ENCODE results near the gene KANSL1. TPM values are rescaled to one million over a fixed set of nuclear protein-coding genes. Genes with fewer than 3 reads are reported as not detected.

KANSL1 gene
- total and polyA plus RNA-seq, 2 experiments from 2014 or later: 12.2 to 38.2 TPM

DNA sequence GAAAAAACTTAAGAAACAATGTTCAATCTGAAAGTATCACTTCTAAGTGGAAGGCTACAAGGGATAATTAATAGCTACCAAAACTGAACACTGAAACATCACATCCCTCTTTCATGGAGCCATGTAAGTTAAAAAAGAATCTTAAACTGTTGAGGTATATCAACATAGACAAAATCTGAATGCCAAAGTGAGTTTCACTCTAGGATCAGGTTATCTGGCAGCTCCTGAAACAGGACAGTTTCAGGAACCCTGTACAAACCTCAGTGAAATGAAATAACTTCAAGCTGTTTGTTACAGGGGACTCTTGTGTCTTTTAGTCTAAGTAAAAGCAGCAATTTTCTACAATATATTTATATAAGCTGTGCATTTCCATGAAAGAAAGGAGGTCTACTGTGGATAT is 73.2 kb downstream of the KANSL1 start:
- Histone ChIP-seq H4K20me1 (ENCODE audit: insufficient read depth) (peaks cover 35% of the 10 kb centered on the region), H3K9ac (no peak overlapping the region), H3K27me3 (replicated peaks; ENCODE audit: insufficient read depth) (no peaks in the 10 kb centered on the region), H3K4me3 (no peak overlapping the region), H3K36me3 (ENCODE audit: low read depth) (no peaks in the 10 kb centered on the region), H2AFZ (no peak overlapping the region), H3K79me2 (ENCODE audit: insufficient read depth) (peaks cover 98% of the 10 kb centered on the region), H3K9me3 (ENCODE audit: low read depth) (no peaks in the 10 kb centered on the region), H3F3A (ENCODE audit: insufficient read depth) (peaks cover 8% of the 10 kb centered on the region; the same call in 1 of the 2 replicates), H3K4me1 (ENCODE audit: insufficient read depth) (peaks cover 15% of the 10 kb centered on the region), H3K27ac (no peak overlapping the region), H3K9me2 (ENCODE audit: insufficient read depth) (no peaks in the 10 kb centered on the region), H3K4me2 (ENCODE audit: unreplicated experiment) (no peak overlapping the region)
- in situ Hi-C loops (cut with MboI): no loop called here
- TF ChIP-seq EZH2phosphoT487 (IDR thresholded peaks at IDR 0.05; ENCODE audit: insufficient read depth, low read depth) (no peak), EZH2 (IDR thresholded peaks at IDR 0.05; ENCODE audit: insufficient read depth, poor library complexity, severe bottlenecking) (no peak)
- DNase-seq: no peak

DNA sequence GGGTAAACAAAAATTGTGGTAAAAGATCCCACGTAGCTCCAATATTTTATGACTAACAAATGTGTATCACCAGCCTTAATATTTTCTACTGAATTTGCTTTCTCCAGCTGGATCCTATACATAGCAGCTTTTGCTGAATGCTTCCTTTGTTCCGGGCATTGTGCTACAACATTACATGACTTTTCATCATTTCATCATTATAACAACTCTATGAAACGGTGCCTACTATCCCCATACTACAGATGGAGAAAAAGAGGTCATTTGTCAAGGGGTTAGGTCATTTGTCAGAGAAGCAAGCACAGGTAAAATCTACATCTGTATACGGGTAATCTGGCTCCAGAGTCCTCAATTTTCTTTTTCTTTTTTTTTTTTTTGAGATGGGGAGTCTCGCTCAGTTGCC is 74.3 kb downstream of the KANSL1 start:
- H4K20me1 ChIP-seq (ENCODE audit: insufficient read depth): peaks cover 39% of the 10 kb centered on the region

DNA sequence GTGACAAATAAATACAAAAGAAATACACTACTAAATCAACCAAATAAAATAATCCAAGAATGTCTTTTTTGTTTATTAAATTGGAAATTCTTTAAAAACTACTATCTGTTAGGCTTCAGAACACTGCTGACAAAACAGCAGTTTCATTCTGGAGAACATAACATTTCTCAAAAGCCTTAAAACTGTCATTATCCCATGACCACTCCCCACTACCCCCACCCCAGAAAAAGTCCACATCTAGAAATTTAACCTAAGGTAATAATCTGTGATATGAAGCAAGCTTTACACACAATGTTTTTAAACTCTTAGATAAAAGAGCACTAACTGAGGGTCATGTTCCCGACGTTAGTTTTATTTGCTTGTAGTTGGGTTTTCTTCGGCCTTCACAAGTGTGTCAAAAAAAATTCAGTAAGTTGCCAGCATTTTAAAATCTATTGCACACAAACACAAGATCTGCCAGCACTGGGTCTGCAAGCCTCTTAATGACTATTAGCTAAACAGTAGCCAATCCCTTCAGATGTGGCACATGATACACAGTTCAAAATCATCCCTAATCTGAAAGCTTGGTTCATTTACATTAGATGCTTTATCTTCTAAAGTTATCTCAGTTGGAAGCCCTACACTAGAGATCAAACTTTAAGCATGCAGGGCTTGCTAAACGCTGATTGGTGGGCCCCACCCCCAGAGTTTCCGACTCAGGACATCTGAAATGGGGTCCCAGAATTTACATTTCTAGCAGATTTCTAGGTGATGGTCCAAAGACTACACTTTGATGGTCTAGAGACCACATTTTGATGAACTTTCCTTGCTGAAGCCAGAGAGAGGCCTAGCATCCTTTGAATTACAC is 75.2 kb downstream of the KANSL1 start:
- in situ Hi-C loops (cut with MboI): no loop called here
- H3F3A ChIP-seq (ENCODE audit: insufficient read depth): peaks cover 14% of the 10 kb centered on the region
- no peaks in the 10 kb centered on the region for H3K9me2 ChIP-seq (ENCODE audit: insufficient read depth)
- no peak for DNase-seq
- H3K9ac ChIP-seq: no peak overlapping the region
- no peak for TF ChIP-seq EZH2 (IDR thresholded peaks at IDR 0.05; ENCODE audit: insufficient read depth, poor library complexity, severe bottlenecking)
- TF ChIP-seq EZH2phosphoT487 (IDR thresholded peaks at IDR 0.05; ENCODE audit: insufficient read depth, low read depth): no peak
- WGBS, 2 experiments (ENCODE audit: low coverage in 1 of 2, low lambda C conversion rate in 2 of 2, missing lambda C conversion rate in 2 of 2): 25 to 27% methylated on average over 5 of the region's 5 CpGs
- H3K27me3 ChIP-seq (replicated peaks; ENCODE audit: insufficient read depth): no peaks in the 10 kb centered on the region
- 0 out of 2 replicates have a peak, but pooled peaks cover 6% of the 10 kb centered on the region for H3K4me1 ChIP-seq (ENCODE audit: insufficient read depth)
- H3K27ac ChIP-seq: no peak overlapping the region
- H3K36me3 ChIP-seq (ENCODE audit: low read depth): no peaks in the 10 kb centered on the region
- H4K20me1 ChIP-seq (ENCODE audit: insufficient read depth): peaks cover 39% of the 10 kb centered on the region
- H3K4me3 ChIP-seq: no peak overlapping the region
- H2AFZ ChIP-seq: no peak overlapping the region
- no peaks in the 10 kb centered on the region for H3K9me3 ChIP-seq (ENCODE audit: low read depth)
- H3K79me2 ChIP-seq (ENCODE audit: insufficient read depth): peaks cover 100% of the 10 kb centered on the region
- H3K4me2 ChIP-seq (ENCODE audit: unreplicated experiment): no peak overlapping the region

More for the DNA sequence above, 74.3 kb downstream of the KANSL1 start:
- H3K4me1 ChIP-seq (ENCODE audit: insufficient read depth): peaks cover 7% of the 10 kb centered on the region; the same call in 1 of the 2 replicates
- H3K9me2 ChIP-seq (ENCODE audit: insufficient read depth): no peaks in the 10 kb centered on the region
- no peak overlapping the region for H3K4me2 ChIP-seq (ENCODE audit: unreplicated experiment)
- H3K27me3 ChIP-seq (replicated peaks; ENCODE audit: insufficient read depth): no peaks in the 10 kb centered on the region
- no peak for DNase-seq
- no peak overlapping the region for H3K4me3 ChIP-seq
- H3F3A ChIP-seq (ENCODE audit: insufficient read depth): peaks cover 14% of the 10 kb centered on the region
- H3K27ac ChIP-seq: no peak overlapping the region
- peaks cover 100% of the 10 kb centered on the region for H3K79me2 ChIP-seq (ENCODE audit: insufficient read depth)
- no peak overlapping the region for H2AFZ ChIP-seq
- WGBS, 2 experiments (ENCODE audit: low coverage in 1 of 2, low lambda C conversion rate in 2 of 2, missing lambda C conversion rate in 2 of 2): 70% methylated on average over 5 of the region's 5 CpGs
- no peak overlapping the region for H3K9ac ChIP-seq
- no peaks in the 10 kb centered on the region for H3K36me3 ChIP-seq (ENCODE audit: low read depth)
- TF ChIP-seq EZH2phosphoT487 (IDR thresholded peaks at IDR 0.05; ENCODE audit: insufficient read depth, low read depth): no peak
- no peak for TF ChIP-seq EZH2 (IDR thresholded peaks at IDR 0.05; ENCODE audit: insufficient read depth, poor library complexity, severe bottlenecking)
- in situ Hi-C loops (cut with MboI): no loop called here
- H3K9me3 ChIP-seq (ENCODE audit: low read depth): no peaks in the 10 kb centered on the region

DNA sequence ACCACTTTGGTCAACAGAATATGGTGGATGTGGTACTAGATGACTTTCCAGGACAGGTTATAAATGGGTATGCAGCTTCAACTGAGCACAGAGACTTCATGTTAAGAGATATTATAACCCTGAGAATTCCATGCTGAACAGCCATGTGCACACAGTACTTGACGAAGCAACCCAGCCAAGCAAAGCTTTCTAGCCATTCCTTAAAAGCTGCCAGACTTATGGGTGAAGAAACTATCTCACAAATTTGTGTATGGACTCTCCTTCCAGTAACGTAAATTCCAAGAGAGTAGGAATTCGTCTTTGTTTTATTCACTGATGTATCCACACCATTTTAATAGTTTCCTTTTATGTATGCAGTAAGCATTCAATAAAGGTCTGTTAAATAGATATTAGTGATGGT is 76.1 kb downstream of the KANSL1 start:
- H3F3A ChIP-seq (ENCODE audit: insufficient read depth): peaks cover 14% of the 10 kb centered on the region
- no peak overlapping the region for H3K9ac ChIP-seq
- H2AFZ ChIP-seq: no peak overlapping the region
- H3K9me3 ChIP-seq (ENCODE audit: low read depth): no peaks in the 10 kb centered on the region
- no peak overlapping the region for H3K4me3 ChIP-seq
- DNase-seq: no peak
- in situ Hi-C loops (cut with MboI): no loop called here
- no peak overlapping the region for H3K4me2 ChIP-seq (ENCODE audit: unreplicated experiment)
- TF ChIP-seq EZH2 (IDR thresholded peaks at IDR 0.05; ENCODE audit: insufficient read depth, poor library complexity, severe bottlenecking) (no peak), EZH2phosphoT487 (IDR thresholded peaks at IDR 0.05; ENCODE audit: insufficient read depth, low read depth) (no peak)
- no peaks in the 10 kb centered on the region for H3K9me2 ChIP-seq (ENCODE audit: insufficient read depth)
- H3K36me3 ChIP-seq (ENCODE audit: low read depth): no peaks in the 10 kb centered on the region
- H4K20me1 ChIP-seq (ENCODE audit: insufficient read depth): peaks cover 30% of the 10 kb centered on the region
- H3K27ac ChIP-seq: no peak overlapping the region
- peaks cover 99% of the 10 kb centered on the region for H3K79me2 ChIP-seq (ENCODE audit: insufficient read depth)
- 0 out of 2 replicates have a peak, but pooled peaks cover 6% of the 10 kb centered on the region for H3K4me1 ChIP-seq (ENCODE audit: insufficient read depth)
- H3K27me3 ChIP-seq (replicated peaks; ENCODE audit: insufficient read depth): no peaks in the 10 kb centered on the region
- 47 to 48% methylated on average over 3 of the region's 3 CpGs for WGBS, 2 experiments (ENCODE audit: low coverage in 1 of 2, low lambda C conversion rate in 2 of 2, missing lambda C conversion rate in 2 of 2)

Data from GM23248 (cell line).